Measurements from ENCODE around the gene BEX4.

The BEX4 gene

DNA sequence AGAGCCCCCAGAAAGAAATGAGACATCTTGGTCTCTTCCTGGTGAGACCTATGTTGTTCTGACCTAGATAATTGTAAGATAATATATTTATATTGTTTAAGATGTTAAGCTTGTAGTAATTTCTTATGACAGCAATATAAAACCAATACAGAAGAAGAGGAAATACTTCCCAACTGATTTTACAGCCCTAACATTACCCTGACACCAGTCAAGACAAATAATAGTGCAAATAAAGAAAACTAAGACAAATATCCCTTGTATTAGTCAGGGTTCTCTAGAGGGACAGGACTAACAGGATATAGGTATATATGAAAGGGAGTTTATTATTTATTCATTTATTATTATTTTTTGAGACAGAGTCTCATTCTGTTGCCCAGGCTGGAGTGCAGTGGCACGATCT, 21.4 kb downstream of the BEX4 start:
- no peak for DNase-seq (ENCODE audit: low read depth in 3 of 3)

DNA sequence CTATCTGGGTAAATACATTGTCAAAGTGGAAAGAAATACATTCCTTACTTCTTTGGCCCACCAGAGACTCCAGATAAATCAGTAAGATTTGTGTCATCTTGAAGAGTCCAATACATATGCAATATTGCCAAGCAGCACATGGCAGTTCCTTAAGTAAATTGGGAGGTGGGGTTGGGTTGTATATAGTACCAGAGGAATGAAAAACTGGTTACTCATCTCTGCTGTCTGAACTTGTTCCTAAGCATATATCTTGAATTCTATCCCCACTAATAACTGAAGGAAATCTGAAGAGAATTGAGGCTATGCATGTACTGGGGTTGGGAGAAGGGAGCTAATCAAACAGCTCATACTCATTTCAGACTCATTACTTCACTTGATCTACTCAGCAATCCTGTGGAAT, 25.2 kb downstream of the BEX4 start:
- no peak for DNase-seq (ENCODE audit: low read depth in 3 of 3)

DNA sequence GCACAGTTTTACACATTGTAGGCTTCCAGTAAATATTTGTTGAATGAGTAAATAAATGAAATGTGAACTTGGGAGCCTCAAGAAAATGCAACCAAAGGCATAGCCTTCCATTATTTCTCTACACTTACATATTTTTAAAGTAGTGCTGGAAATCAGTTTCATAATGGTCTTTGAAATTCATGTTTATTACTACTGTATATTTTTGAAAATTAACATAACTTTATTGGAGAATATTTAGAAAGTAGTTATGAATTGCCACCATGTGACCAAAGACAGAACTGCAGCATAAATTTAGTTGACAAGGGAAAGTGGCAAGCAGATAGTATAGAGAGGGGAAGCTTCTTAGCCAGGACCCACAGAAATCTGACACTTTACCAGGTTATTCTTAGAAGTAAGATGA, 33.6 kb downstream of the BEX4 start:
- DNase-seq (ENCODE audit: low read depth in 3 of 3): no peak

DNA sequence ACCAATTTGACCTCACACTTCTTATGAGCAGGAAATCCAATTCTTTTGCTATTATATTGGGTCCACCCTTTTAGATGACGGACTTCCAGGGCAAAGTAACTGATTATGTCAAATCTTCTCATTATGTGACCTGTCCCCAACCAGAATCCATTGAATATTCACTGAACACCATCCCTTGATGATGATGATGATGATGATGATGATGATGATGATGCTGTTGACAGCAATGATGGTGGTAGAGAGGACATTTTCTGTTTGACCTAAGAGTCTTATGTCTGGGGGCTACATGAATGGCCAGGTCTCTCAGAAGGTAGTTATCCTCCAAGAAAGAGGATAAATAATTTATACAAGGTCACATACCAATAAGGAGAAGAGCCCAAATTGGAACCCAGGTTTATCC, 34.9 kb downstream of the BEX4 start:
- DNase-seq (ENCODE audit: low read depth in 3 of 3): no peak

- DNase-seq (ENCODE audit: low read depth in 3 of 3): no peak
Measured at GRCh38 chrX:103250977-103251376, 36.1 kb downstream of the BEX4 start.

DNA sequence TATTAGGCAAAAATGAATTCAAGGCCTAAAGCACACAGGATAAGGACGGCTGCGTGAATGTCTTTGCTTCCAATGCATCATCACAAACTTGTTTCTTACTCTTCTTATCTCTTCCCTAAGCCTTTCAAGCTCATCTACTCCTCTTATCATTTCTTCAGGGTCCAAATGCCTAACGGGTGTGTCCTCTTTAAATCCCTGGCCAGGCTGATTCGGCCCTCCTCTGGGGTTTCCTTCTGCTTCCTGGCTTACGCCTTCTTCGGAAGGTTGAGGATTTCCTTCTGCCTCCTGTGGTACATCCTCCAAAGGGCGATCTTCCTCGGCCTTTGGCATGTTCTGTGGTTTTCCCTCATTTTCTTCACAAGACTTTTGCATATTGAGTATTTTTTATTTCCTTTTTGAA, 38.7 kb downstream of the BEX4 start:
- no peak for DNase-seq (ENCODE audit: low read depth in 3 of 3)

GRCh38 chrX:103254171-103254824, 39.4 kb downstream of the BEX4 start:
- DNase-seq (ENCODE audit: low read depth in 3 of 3): peak in 2 of 3 experiments; percentile 0 to 38

DNA sequence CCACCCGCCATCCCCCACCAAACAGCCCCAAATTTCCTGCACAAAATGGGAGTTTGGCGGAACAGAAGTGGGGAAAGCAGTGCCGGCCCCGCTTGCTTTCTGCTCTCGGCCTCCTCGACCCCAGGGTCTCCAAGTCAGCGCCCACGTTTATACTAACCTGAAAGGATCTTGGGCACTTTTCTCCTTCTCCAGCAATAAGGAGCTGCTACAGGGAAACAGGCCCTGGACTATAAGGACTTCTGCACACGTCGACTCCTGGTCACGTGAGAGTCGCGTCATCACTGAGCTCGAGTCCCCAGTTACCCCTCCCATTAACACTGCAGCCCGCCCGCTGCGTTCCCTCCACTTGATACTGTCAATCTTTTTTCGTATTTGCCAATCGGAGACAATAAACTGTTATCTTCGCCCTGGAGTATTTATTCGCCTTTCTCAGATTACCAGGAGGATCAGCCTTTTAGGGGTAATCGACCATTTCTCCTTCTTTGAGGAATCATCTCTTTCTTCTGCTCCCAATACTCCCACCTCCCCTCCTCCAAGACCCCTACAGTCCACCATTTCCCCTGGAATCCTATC, 40.1 kb downstream of the BEX4 start, which contains the start of gene TCEAL8:
Gene TCEAL8 (minus strand): TSS at position 235 of the 573 bp plus-strand sequence. CDS start 1,176 bp downstream, outside the sequence.
- DNase-seq (ENCODE audit: low read depth in 3 of 3): peak; percentile 9 to 59 (median 24)

DNA sequence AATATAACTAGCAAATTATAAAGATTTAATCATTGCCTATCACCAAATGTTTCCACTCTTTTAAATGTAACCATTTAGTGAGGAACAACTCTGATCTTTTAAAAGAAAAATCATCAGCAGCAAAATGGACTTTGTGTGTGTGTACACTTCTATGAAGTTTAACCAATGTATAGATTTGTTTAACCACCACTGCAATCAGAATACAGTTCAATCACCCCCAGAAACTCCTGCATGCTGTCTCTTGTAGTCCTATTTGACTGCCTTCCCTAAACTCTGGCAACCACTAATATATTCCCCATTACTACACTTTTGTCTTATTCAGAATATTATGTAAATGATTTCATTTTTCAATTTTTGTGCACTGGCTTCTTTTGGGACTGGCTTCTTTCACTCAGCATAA, 41.7 kb downstream of the BEX4 start:
- no peak for DNase-seq (ENCODE audit: low read depth in 3 of 3)

GRCh38 chrX:103258275-103258674, 43.4 kb downstream of the BEX4 start:
- DNase-seq (ENCODE audit: low read depth in 3 of 3): no peak
